Gastrocnemius medialis (tissue), 4 donors: ENCODE data around the gene HTRA3.

Experiments used
- CTCF ChIP-seq, 5 experiments: fragments of 450-650 bp in 3 of 5; fragments of 200-600 bp in 2 of 5; sonication (generic) in 2 of 5; IDR thresholded peaks in 4 of 5; conservative IDR thresholded peaks in 1 of 5; 1 replicate in 4 of 5; 2 replicates in 1 of 5; pipeline ENCODE4 v1.5.1; 2016 to 2019; ENCODE audit warnings: antibody characterized with exemption in 5 of 5, mild to moderate bottlenecking in 3 of 5, moderate library complexity in 3 of 5
- POLR2A ChIP-seq, 2 donors: fragments of 450-650 bp; IDR thresholded peaks; one replicate each; pipeline ENCODE4 v1.6.1; 2017; ENCODE audit warnings: antibody characterized with exemption in 2 of 2, mild to moderate bottlenecking in 2 of 2, moderate library complexity in 2 of 2

DNA sequence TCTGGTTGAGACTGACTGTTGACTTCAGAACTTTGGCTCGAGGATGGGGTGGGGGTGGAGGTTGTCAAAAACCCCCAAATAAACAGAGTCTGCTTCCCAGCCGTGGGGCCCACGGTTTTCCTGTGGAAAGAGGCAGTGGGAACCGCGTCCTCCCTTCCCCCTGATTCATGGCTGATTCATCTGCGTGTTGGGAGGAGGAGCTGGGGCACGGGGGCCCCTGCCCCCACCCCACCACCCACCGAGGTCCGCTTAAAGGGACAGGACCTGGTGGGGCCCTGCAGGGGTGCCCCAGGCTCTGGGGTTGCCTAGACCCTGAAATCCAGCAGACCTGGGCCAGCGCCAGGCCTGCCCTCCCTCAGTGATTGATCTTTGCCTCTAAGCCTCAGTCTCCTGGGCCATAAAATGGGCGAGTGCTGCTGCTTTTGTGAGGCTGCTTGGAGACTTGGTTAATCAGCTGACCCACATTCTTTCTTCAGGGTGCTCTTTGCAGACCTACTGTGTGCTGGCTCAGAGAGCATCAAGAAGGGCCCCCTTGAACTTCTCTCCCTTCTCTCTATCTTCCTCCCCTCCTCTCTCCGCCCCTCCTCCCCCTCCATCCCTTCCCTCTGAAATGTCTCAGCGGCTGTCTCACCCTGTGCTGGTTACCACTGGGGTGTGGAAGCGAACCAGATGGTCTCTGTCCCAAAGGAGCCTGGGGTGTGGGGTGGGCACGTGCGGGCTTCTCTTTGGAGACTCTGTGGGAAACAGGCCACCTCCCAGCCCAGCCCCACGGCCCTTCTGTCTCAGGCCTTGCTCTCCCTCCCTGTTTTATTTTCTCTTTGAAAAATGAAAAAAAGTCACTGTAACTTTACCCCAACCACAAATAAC is 9.1 kb downstream of the HTRA3 start:
- TF ChIP-seq POLR2A (IDR thresholded peaks at IDR 0.05) = no peak
- TF ChIP-seq CTCF (IDR thresholded peaks at IDR 0.05 in 4 of 5, conservative IDR thresholded peaks at IDR 0.05 in 1 of 5) = no peak
